D721Med (cell line): ENCODE data around the gene MDGA2.
"Not testable (repeated sequence)": the region's sequence is repeated elsewhere in the genome, so short reads cannot be mapped to it uniquely, and the experiment has no call there.

Experiments used
- DNase-seq: peaks from one replicate; pipeline ENCODE4 v3.0.0; 2011; ENCODE audit warnings: low spot score; ENCODE audit not compliant: insufficient read length
- FAIRE-seq: peaks from 2 replicates; lab custom pipeline; 2011; peaks lifted over from hg19 to GRCh38; lab: Jason Lieb, UNC
- CTCF ChIP-seq: IDR thresholded peaks from 2 replicates; pipeline ENCODE4 v1.5.1; 2012; ENCODE audit warnings: mild to moderate bottlenecking, control low read depth; ENCODE audit not compliant: insufficient read depth; ENCODE audit errors: missing control alignments

MDGA2 gene

DNA sequence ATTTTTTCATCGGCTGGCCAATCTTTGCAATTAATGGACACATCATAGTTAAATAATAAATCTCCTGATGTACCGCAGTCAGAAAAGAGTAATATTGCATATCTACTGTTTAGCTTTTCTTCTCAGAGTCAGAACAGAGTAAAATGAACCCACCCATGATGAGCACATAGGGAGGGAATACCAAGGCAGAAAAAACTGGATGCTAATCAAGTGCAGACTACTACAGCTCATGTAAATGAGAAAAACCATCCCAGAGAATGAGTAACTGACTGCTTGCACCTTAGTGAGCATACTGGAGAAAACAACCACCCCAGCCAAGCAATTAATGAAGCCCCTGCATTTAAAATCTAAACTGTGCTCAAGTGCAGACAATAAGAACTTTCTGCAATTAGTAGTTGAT is 483.7 kb downstream of the MDGA2 start:
- DNase-seq, result no peak
- TF ChIP-seq CTCF, result no peak
- no peak for FAIRE-seq

GRCh38 chr14:47189911-47190484 is 485.4 kb downstream of the MDGA2 start:
- TF ChIP-seq CTCF, result no peak
- DNase-seq, result no peak
- FAIRE-seq, result no peak

DNA sequence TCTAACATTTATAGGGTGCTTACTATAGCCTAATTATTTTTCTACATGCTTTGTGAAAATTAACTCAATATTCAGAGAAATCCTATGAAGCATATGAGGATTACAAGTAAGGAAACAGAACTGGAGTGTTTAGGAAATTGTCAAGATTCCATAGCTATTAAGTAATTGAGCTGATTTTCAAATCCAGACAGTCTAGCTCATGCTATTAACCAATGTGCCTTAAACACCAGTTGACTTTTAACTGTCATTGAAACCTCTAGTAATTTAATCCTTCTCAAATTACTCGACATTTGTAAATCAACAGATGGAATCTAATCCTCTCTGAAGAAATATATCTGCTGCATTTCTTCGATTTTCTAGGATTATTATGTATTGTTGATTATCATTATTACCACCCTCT is 488.9 kb downstream of the MDGA2 start:
- DNase-seq, result no peak
- no peak for TF ChIP-seq CTCF
- FAIRE-seq, result peak; percentile 98

DNA sequence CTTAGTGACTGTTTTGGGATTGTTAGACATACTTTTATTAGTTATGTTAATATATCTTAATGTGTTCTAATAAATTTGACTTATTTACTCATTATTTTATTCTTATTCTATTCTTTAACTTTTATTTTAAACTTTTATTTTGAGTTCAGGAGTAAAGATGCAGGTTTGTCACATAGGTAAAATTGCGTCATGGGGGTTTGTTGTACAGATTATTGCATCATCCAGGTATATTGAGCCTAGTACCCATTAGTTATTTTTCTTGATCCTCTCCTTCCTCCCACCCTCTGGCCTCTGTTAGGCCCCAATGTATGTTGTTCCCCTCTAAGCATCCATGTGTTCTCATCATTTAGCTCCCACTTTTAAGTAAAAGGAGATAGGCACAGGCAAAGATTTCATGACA is 495.5 kb downstream of the MDGA2 start:
- DNase-seq, result no peak
- TF ChIP-seq CTCF, result no peak
- no peak for FAIRE-seq

DNA sequence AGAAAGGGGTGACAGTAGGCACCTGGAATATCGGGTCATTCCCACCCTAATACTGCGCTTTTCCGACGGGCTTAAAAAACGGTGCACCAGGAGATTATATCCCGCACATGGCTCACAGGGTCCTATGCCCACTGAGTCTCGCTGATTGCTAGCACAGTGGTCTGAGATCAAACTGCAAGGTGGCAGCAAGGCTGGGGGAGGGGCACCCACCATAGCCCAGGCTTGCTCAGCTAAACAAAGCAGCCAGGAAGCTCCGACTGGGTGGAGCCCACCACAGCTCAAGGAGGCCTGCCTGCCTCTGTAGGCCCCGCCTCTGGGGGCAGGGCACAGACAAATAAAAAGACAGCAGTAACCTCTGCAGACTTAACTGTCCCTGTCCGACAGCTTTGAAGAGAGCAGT is 503.5 kb downstream of the MDGA2 start:
- FAIRE-seq, DNase-seq: not testable (repeated sequence)

- DNase-seq, result no peak
- no peak for TF ChIP-seq CTCF
- FAIRE-seq, result no peak
Observed at GRCh38 chr14:47167402-47167801, 508.0 kb downstream of the MDGA2 start.

DNA sequence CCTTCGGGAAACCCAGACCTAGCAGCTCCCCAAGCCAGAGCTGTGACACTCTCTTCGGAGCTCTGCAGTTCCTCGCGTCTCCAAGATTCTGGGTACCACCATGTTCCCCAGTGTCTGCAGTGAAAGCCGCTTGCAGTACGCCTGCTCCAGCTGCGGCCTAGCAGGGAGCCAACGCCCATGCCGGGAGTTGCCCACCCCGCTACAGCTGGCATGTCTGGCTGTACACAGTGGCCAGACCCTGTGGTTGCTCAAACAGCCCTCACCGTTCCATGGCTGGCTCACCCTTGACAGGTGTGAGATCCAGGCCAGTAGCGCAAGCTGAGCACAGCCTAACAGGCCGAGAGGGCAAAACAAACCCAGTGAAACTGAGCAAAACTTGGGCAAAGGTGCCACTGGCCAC is 520.0 kb downstream of the MDGA2 start:
- no peak for TF ChIP-seq CTCF
- FAIRE-seq (no peak), DNase-seq (no peak)
